ENCODE results near the gene CD109.
A peak's percentile ranks its signal among the peaks of the same experiment; 100 is the strongest.
"Not testable (repeated sequence)": the region's sequence is repeated elsewhere in the genome, so short reads cannot be mapped to it uniquely, and the experiment has no call there.

Gene CD109

DNA sequence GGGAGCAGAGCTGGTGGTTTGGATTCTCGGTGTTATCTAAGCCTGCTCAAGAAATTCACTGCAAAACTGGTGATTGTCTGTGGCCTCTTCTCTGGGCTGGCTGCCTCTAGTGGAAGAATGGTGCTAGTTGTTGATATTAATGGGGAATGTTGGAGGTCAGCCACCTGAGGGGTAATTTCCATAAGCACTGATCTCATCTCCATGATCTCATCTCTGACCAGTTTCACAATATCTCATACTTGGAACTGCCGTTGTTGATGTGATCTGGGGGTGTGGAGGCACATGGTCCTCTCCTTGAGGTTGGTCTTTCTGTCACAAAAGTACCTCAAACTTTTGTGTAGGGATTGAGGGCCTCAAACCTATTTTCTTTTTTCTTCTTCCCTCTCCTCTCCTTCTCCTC is 102.6 kb downstream of the CD109 start:
- no peak for DNase-seq

DNA sequence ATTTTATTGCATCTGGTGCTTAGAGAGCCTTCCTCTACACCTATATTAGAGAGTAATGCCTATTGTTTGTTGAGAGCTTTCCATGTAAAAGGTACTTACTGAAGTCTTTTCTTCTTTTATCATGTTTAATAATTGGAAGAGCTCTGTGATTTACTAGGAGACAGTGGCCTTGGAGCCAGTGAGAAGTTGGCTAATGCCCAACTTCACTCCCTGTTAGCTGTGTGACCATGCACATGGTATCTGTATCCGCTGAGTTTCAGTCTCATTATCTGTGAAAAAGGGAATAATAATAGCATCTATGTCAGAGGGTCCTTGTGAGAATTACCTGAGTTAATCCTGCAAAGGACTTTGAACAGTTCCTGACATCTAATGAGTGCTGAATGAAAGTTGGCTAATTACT is 105.0 kb downstream of the CD109 start:
- DNase-seq = no peak

DNA sequence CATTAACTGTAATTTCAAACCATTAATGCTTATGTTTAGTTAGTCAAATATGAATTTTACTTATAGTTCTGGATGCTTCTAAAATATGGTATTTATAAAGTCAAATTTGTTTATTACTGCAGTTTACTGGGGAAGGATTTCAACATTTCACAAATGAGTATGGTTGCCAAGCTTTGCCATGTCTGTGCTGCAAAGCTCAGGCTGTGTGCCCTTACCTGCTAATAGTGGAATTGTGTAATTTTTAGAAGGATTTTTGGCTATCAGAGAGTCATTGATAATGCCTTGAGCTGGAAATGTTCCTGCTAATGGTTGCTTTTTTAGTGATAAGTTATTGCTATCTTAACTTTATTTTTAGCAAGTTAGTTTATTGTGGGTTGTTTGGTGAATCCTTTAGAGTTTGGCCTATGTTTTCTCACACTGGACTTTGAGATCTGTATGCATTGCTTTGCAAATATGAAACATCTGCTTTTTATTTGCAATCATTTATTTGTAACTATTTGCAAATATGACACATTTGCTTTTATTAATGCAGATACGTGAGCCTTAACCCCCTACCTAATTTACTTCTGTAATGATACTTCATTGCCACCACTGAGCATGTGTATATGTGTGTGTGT is 105.8 kb downstream of the CD109 start:
- no peak for DNase-seq

DNA sequence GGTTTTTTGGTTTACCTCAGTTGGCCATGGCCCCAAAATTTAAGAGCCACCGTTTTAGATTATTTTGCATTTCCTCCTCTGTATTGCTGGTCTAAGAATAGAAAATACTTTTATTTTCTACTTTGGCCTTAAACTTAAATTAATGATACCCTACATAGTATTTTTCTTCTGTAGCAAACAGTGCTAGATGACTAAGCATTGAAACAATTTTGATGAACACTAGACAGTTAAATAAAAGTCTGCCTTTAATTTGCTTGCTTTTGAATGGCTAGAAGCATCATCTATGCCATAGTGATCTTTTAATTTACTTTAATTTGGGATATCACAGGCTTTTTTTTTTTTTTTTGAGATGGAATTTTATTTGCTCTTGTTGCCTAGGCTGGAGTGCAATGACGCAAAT is 106.4 kb downstream of the CD109 start:
- no peak for DNase-seq

DNA sequence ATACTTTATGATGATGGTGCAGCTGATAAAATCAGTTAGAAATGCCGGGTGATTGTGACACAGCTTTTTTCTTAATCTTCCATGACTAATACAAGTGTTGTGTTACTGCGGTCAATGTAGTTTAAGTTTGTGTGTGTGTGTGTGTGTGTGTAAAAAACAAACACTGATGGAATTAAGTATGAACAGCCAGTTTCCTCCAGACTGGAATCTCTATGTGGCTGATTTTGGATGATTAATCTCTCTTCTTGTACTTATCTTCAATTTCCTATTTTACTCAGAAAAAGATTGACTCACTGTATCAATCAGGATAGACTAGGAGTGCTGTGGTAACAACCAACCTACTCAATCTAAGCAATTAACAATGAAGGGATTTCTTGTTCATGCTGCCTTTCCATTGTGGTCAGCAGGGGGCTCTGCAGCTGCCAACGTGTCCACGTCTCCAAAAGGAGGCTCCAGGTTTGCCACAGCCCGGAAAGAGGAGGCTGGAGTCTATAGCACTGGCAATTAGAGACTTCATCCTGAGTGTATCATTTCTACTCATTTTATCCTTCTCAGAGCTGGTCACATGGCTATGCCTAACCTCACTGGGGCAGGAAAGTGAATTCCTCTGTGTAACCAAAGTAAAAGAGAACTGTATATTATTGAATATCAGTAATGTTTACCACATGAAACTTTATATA is 107.7 kb downstream of the CD109 start:
- DNase-seq = no peak

DNA sequence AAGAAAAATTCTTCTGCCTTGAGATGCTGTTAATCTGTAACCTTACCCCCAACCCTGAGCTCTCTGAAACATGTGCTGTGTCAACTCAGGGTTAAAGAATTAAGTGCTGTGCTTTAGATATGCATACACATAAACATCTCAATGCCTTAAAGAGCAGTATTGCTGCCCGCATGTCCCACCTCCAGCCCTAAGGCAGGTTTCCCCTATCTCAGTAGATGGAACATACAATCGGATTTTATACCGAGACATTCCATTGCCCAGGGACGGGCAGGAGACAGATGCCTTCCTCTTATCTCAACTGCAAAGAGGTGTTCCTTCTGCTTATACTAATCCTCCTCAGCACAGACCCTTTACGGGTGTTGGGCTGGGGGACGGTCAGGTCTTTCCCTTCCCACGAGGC is 109.2 kb downstream of the CD109 start:
- DNase-seq = not testable (repeated sequence)

DNA sequence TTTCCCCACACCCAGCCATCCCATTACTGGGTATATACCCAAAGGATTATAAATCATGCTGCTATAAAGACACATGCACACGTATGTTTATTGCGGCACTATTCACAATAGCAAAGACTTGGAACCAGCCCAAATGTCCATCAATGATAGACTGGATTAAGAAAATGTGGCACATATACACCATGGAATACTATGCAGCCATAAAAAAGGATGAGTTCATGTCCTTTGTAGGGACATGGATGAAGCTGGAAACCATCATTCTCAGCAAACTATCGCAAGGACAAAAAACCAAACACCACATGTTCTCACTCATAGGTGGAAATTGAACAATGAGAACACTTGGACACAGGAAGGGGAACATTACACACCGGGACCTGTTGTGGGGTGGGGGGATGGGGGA is 110.0 kb downstream of the CD109 start:
- not testable (repeated sequence) for DNase-seq

DNA sequence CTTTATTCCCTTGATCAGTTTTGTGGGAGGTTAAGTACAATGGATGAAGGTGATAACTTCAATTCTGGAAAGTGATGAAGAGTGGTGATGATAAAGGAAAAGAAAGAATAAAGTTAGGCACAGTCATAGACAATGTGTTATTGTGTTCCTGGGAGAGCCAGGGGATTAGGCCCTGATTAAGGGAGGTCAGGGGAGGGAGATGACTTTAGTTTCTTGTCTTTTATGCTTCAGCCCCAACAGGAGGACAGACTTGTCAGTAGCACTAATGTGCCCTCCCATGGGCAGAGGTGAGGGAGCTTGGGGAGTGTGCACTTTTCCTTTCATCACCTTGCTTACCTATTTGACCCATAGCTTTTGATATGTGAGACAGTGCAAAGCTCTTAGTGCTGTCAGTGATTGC is 115.7 kb downstream of the CD109 start:
- DNase-seq = no peak

DNA sequence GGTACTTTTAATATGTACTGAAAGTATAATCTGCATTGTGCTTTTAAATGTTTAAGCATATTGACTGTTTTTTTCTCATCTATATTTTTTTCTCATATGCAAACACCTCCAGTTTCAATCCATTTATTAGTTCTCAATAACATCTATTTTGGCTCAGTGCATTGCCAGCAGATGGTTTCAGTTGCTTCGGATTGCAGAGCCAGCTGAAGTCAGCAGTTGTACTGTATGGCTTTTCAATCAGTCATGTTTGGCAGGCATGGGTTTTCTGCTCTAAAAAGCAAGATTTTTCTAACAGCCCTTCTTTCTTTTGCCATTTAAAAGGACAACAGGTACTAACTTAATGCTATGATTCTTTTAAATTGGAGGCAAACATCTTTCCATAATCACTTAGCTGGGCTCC is 121.2 kb downstream of the CD109 start:
- DNase-seq = no peak

DNA sequence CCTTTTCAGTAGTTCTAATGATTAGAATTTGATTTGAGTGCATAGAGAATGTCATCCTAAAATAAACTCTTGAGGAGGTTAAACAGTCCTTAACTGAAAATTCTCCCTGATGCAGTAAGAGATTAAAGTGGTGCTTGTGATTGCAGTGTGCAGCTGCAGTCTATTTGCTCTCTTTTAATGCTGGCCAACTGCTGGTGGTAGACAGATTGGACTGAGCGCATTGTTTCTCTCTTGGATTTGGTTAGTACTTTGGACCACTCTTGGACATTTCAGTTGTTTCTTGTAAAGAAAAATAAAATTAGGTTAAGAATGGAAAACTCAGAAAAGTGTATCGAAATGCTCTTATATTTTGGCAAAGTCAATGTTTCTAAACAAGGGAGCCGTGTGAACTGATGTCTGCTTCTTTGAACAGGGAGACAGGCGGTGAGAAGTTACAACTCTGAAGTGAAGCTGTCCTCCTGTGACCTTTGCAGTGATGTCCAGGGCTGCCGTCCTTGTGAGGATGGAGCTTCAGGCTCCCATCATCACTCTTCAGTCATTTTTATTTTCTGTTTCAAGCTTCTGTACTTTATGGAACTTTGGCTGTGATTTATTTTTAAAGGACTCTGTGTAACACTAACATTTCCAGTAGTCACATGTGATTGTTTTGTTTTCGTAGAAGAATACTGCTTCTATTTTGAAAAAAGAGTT is 127.2 kb downstream of the CD109 start:
- no peak for DNase-seq

DNA sequence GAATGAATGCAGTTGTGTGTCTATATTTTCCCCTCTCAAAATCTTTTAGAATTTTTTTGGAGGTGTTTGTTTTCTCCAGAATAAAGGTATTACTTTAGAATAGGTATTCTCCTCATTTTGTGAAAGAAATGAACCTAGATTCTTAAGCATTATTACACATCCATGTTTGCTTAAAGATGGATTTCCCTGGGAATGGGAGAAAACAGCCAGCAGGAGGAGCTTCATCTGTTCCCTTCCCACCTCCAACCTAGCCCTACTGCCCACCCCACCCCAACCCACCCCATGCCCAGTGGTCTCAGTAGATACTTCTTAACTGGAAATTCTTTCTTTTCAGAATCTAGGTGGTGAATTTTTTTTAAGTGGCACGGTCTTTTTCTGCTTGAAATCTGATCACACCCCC is 127.8 kb downstream of the CD109 start:
- no peak for DNase-seq

DNA sequence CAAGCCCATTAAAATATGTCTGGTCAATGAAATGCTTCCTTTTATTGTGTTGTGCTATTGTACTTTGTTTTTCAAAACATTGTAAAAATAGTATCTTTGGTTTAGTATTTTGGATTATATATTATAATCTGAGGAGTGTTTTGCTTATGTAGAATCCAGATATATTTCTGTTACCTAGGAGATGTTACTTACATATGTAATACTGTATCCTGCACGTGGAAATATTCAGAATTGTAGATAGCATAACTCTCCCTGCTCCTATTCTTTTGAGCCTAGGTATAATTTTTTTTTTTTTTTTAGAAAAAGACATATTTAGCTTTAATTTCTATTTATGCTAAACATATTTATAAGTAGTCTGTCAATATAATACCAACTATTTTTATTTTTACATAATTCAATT is 130.6 kb downstream of the CD109 start:
- DNase-seq = no peak

DNA sequence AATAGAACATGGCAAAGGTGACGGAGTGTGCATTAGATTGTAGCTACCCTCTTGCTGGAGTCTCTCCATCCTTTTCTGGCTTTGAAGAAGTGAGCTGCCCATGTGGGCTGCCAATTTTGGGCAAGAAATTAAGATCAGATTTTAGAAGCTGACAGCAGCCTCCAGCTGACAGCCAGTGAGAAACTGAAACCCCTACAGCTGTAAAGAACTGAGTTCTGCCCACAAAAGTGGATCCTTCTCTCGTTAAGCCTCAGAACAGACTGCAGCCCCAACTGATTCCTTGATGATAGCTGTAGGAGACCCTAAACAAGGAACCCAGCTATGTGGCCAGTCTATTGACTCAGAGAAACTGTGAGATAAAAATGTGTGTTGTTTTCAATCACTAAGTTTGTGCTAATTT is 134.1 kb downstream of the CD109 start:
- no peak for DNase-seq

DNA sequence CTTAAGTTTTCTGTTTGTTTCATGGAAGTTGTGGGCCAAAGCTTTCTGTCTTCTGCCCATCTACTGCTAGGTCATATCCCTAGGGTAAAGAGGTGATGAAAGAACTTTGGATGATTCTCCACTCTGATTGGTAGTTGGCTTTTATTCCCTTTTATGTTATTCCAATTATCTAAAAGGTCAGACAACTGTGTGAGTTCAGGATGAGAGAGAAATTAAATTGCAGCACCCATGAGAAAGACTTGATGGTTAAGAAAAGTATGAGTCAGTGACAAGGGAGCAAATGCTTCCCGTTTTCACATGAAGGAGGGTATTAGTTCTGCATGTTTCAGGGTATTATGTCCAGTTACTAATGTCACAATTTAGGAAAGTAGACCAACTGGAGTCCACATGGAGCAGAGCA is 136.3 kb downstream of the CD109 start:
- DNase-seq = no peak

DNA sequence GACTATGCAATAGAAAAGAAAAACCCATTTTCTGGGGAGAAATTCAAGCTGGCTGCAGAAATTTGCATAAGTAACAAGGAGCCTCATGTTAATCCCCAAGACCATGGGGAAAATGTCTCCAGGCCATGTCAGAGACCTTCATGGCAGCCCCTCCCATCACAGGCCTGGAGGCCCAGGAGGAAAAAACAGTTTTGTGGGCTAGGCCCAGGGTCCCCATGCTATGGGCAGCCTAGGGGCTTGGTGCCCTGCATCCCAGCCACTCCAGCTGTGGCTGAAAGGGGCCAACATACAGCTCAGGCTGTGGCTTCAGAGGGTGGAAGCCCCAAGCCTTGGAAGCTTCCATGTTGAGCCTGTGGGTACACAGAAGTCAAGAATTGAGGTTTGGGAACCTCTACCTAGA is 148.7 kb downstream of the CD109 start:
- not testable (repeated sequence) for DNase-seq

DNA sequence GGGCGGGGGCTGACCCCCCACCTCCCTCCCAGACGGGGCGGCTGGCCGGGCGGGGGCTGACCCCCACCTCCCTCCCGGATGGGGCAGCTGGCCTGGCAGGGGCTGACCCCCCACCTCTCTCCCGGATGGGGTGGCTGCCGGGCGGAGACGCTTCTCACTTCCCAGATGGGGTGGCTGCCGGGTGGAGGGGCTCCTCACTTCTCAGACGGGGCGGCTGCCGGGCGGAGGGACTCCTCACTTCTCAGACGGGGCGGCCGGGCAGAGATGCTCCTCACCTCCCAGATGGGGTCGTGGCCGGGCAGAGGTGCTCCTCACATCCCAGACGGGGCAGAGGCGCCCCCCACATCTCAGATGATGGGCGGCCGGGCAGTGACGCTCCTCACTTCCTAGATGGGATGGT is 155.0 kb downstream of the CD109 start:
- DNase-seq = not testable (repeated sequence)

DNA sequence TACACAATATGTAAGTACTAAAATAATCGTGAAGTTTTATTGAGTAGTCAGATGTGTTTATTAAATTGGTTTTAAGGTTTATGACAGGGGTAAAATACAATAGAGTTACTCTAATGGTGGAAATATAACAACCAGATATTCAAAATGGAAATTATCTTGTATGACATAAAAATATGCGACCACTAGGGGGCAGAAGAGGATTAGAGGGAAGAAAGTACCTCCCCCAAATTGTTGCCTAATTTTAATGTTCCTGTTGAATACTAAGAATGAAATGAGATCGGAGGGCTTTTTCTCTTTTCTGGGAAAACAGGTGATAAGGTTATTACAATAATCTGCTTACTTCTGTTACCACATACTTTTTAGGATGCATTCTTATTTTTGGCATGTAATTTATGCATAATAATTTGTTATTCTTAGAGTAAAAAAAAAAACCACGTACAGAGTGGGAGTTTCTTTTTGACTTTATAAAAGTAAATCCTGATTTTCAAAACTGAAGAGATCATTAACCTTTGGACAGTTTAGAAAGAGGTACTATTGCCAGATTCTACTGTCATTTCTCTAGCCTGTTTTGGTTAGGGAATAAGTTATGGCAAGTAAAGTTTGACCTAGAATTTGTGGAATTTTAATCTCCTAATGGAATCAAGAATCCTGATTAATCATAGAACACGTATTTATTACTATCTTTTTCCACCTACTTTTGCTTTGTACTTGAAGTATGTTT is 159.2 kb downstream of the CD109 start:
- DNase-seq = peak; percentile 36

DNA sequence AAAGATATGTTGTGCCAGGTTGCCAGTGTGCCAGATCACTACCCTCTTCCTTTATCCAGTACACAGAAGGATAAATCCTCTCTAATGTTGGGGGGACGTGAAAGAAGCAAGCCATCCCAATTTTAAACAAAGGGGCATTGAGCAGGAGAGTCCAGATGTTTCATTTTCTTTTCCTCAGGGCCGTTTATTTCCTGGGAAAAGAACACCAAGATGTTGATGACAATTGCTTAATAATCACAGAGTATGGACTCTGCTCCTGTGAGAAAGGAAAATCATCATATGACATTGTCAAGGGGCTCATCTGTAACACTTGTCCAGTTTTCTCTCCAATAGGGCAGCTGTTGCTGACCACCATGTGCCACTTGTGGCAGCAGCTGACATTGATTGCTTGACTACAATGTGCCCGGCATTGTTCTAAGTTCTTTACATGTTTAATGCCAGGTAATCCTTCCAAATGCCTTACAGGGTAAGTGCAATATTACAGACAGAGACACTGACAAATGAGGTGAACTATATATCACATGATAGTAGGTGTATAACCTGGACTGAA is 161.4 kb downstream of the CD109 start:
- no peak for DNase-seq

DNA sequence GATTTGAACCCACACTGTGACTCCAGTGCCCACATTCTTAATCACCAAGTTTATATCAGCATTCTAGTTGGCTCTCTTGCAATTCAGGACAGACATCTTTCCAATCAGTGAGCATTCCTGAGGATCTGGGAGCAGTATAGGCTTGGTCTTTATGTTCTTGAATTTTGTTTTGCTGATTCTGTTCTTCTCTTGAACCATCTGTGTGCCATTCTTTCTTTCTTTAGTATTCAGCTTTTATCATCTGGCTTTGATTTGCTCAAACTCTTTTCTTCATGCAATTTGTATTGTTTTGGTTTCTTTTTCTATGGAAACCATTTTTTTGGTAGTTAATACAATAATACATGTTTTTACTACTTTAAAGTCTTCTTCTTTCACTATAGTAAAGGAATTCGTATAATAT is 162.4 kb downstream of the CD109 start:
- DNase-seq = no peak

DNA sequence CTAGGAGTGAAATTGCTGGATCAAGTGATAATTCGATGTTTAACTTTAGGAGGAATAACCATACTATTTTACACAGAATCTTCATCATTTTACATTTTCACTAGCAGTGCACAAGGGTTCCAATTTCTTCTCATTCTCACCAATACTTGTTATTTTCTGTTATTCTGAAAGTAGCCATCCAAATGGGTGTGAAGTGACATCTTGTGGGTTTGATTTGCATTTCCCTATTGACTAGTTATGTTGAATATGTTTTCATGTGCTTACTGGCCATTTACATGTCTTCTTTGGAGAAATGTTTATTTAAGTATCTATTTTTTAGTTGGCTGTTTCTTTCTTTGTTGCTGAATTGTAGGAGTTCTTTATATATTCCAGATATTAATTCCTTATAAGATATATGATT is 164.3 kb downstream of the CD109 start:
- no peak for DNase-seq

DNA sequence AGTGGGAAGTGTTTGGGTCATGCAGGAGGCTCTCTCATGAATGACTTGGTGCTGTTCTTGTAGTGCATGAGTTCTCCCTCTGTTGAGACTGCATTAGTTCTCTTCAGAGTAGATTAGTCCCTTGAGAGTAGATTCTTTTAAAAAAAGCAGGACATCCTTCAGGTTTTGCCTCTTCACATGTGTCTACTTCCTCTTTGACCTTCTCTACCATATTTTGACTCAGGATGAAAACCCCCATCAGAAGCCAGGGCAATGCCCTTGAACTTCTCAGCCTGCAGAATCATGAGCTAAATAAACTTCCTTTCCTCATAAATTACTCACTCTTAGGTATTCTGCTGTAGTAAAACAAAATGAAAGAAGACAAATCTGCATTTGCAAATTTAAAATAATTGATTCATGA is 170.3 kb downstream of the CD109 start:
- no peak for DNase-seq

DNA sequence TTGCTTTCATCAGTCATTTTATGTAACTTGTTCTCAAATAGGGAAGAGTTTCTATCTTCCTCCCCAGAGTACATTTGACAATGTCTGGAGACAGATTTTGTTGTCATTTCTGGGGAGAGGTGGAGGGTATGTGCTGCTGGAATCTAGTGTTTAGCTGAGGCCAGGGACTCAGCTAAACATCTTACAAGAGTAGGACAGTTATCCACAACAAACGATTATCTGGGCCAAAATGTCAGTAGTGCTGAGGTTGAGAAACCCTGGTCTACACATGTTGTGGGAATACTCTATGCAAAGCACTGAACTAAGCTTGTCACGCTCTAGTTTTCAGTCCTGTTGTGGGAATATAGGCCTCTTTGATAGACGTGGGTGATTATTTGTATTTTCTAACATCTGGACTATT is 171.4 kb downstream of the CD109 start:
- no peak for DNase-seq

DNA sequence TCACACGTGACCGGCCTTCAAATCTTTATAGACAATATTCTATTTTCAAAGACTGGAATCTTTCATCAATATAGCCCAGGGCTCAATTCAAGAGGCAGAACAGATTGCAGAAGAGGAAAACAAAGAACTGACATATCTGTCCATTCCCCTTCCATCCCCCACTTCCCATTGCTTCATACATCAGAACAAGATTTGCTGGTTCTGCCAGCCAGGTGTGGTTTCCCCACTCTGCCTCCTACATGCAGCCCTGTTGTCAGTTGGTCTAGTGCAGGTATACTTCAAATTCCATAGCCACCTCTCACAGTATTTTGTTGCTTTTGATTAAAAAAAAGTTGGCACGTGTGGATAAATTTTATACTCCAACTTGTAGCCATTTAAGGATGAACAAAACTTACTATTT is 174.9 kb downstream of the CD109 start:
- DNase-seq = no peak

DNA sequence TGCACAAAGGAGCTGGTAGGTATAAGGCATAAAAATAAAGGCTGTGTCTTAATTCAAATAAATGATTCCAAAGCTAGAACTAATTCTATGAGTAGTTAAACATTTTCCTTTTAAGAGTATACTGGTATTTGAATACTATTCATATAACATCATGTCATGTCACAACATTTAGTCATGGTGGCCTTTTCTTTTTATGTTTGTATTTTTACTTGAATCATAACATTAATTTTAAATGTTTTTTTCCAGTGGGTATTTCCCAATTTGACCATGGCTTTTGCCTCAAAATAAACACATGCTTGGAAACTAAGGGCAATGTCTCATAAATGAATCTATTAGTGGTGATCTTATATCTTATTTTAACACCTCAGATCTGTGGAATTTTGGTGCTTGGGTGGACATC is 177.1 kb downstream of the CD109 start:
- DNase-seq = no peak

Data from NCI-H1048 (cell line).